Loucy (cell line): ENCODE results near the gene KSR1.

ENCODE experiments used
- H2AFZ ChIP-seq: fragments of 200-600 bp; sonication (generic); 2 replicates; pipeline ENCODE4 v1.6.0; 2016; ENCODE audit warnings: antibody characterized with exemption, mild to moderate bottlenecking, low read length, moderate library complexity
- H3F3A ChIP-seq: fragments of 200-600 bp; 2 replicates; pipeline ENCODE4 v1.6.0; 2016; ENCODE audit warnings: antibody characterized with exemption, low read depth, mild to moderate bottlenecking
- H3K27me3 ChIP-seq: fragments of 200-600 bp; sonication (generic); 2 replicates; pipeline ENCODE4 v1.6.1; 2014; ENCODE audit warnings: low read length, mild to moderate bottlenecking; ENCODE audit not compliant: insufficient read depth, poor library complexity, severe bottlenecking
- H3K36me3 ChIP-seq: fragments of 200-600 bp; sonication (generic); 2 replicates; pipeline ENCODE4 v1.6.1; 2016; ENCODE audit warnings: low read length; ENCODE audit not compliant: insufficient read depth
- H3K4me1 ChIP-seq: fragments of 200-600 bp; sonication (generic); 2 replicates; pipeline ENCODE4 v1.5.1; 2014; ENCODE audit warnings: low read length, mild to moderate bottlenecking; ENCODE audit not compliant: insufficient read depth, poor library complexity, severe bottlenecking
- H3K4me2 ChIP-seq: fragments of 200-600 bp; sonication (generic); 2 replicates; pipeline ENCODE4 v1.6.0; 2014; ENCODE audit warnings: antibody characterized with exemption, low read length, low read depth, mild to moderate bottlenecking; ENCODE audit not compliant: poor library complexity, severe bottlenecking
- H3K4me3 ChIP-seq: fragments of 200-600 bp; sonication (generic); 2 replicates; pipeline ENCODE4 v1.5.1; 2014; ENCODE audit warnings: low read length, mild to moderate bottlenecking, mixed read lengths; ENCODE audit not compliant: poor library complexity, severe bottlenecking
- H3K79me2 ChIP-seq: fragments of 200-600 bp; sonication (generic); 2 replicates; pipeline ENCODE4 v1.6.1; 2014; ENCODE audit warnings: low read length; ENCODE audit not compliant: insufficient read depth
- H3K9ac ChIP-seq: fragments of 200-600 bp; sonication (generic); 2 replicates; pipeline ENCODE4 v1.6.0; 2014; ENCODE audit warnings: mild to moderate bottlenecking, low read depth, low read length, moderate library complexity; ENCODE audit not compliant: poor library complexity, severe bottlenecking
- H3K9me2 ChIP-seq: fragments of 200-600 bp; sonication (generic); replicated peaks from 2 replicates; pipeline ENCODE4 v1.6.1; 2016; ENCODE audit warnings: low read depth, low read length, mixed read lengths
- H3K9me3 ChIP-seq: fragments of 200-600 bp; sonication (generic); 2 replicates; pipeline ENCODE4 v1.6.1; 2014; ENCODE audit warnings: mild to moderate bottlenecking, antibody characterized with exemption, low read length, low read depth; ENCODE audit not compliant: insufficient read depth
- H4K20me1 ChIP-seq: fragments of 200-600 bp; sonication (generic); 2 replicates; pipeline ENCODE4 v1.6.0; 2014; ENCODE audit warnings: antibody characterized with exemption, low read length, mild to moderate bottlenecking; ENCODE audit not compliant: insufficient read depth, poor library complexity, severe bottlenecking
- CTCF ChIP-seq: fragments of 200-600 bp; sonication (generic); conservative IDR thresholded peaks from 2 replicates; pipeline ENCODE4 v1.5.1; 2014; ENCODE audit warnings: mild to moderate bottlenecking, antibody characterized with exemption, low read length
- EZH2phosphoT487 ChIP-seq: fragments of 200-600 bp; IDR thresholded peaks from 2 replicates; pipeline ENCODE4 v1.6.1; 2018; ENCODE audit warnings: antibody characterized with exemption, mild to moderate bottlenecking, moderate library complexity, borderline replicate concordance

KSR1 gene

GRCh38 chr17:27657620-27658019 lies 201.4 kb downstream of the KSR1 start:
- Histone ChIP-seq H2AFZ (no peak overlapping the region), H4K20me1 (no peaks in the 10 kb centered on the region), H3K79me2 (no peaks in the 10 kb centered on the region), H3K4me1 (peaks cover 3% of the 10 kb centered on the region), H3K9me2 (no peaks in the 10 kb centered on the region), H3F3A (no peaks in the 10 kb centered on the region), H3K27me3 (no peaks in the 10 kb centered on the region), H3K4me3 (no peak overlapping the region), H3K4me2 (no peak overlapping the region), H3K9me3 (no peaks in the 10 kb centered on the region), H3K9ac (no peak overlapping the region), H3K36me3 (no peaks in the 10 kb centered on the region)
- TF ChIP-seq EZH2phosphoT487 = no peak
- no peak for TF ChIP-seq CTCF

GRCh38 chr17:27659683-27660082 lies 203.4 kb downstream of the KSR1 start:
- Histone ChIP-seq H3K36me3 (no peaks in the 10 kb centered on the region), H3K4me3 (no peak overlapping the region), H3K9ac (no peak overlapping the region), H4K20me1 (no peaks in the 10 kb centered on the region), H3K4me2 (no peak overlapping the region), H3K9me2 (no peaks in the 10 kb centered on the region), H2AFZ (no peak overlapping the region), H3K27me3 (no peaks in the 10 kb centered on the region), H3K9me3 (no peaks in the 10 kb centered on the region), H3F3A (no peaks in the 10 kb centered on the region), H3K79me2 (no peaks in the 10 kb centered on the region), H3K4me1 (no peaks in the 10 kb centered on the region)
- TF ChIP-seq EZH2phosphoT487 (no peak), CTCF (no peak)

GRCh38 chr17:27660436-27660835 lies 204.2 kb downstream of the KSR1 start:
- no peaks in the 10 kb centered on the region for H4K20me1 ChIP-seq
- no peaks in the 10 kb centered on the region for H3K9me3 ChIP-seq
- no peaks in the 10 kb centered on the region for H3K36me3 ChIP-seq
- H3K9ac ChIP-seq = no peak overlapping the region
- H2AFZ ChIP-seq = no peak overlapping the region
- no peaks in the 10 kb centered on the region for H3K9me2 ChIP-seq
- H3K27me3 ChIP-seq = no peaks in the 10 kb centered on the region
- H3K4me2 ChIP-seq = no peak overlapping the region
- H3K4me3 ChIP-seq = no peak overlapping the region
- no peaks in the 10 kb centered on the region for H3K4me1 ChIP-seq
- H3F3A ChIP-seq = no peaks in the 10 kb centered on the region
- no peak for TF ChIP-seq EZH2phosphoT487
- TF ChIP-seq CTCF = no peak
- no peaks in the 10 kb centered on the region for H3K79me2 ChIP-seq
